Measurements from ENCODE around the gene DIAPH2. TPM values are rescaled to one million over a fixed set of nuclear protein-coding genes. Genes with fewer than 3 reads are reported as not detected.

Gene DIAPH2
- total and polyA plus RNA-seq, 2 donors (not counting 1 experiment from before 2014, with no cell fraction given), result 4.2 to 32.4 TPM

DNA sequence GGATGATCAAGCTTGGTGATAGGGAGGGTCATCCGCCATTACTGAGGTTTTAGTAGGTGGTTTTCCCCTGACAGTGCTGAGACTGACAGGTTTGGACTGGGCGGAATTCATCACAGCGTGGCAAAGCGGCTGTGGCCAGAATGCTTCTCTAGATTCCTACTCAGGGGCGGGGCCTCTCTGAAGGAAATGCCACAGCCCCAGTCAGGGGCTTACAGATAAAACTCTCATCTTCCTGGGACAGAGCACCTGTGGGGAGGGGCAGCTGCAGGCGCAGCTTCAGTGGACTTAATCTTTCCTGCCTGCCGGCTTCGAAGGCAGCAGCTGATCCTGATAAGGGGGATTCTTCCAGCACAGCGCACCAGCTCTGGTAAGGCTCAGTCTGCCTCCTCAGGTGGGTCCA, 515.8 kb downstream of the DIAPH2 start:
- ATAC-seq (ENCODE audit: low read depth) (no peak), DNase-seq (no peak)
- no peak overlapping the region for H3K4me3 ChIP-seq (ENCODE audit: control extremely low read depth in 1 of 5, extremely low read depth in 1 of 5, insufficient read depth in 1 of 5, low read depth in 2 of 5, low read length in 4 of 5)
- H4K20me1 ChIP-seq (ENCODE audit: control insufficient read depth, insufficient read depth, low read length, poor library complexity, severe bottlenecking), result no peaks in the 10 kb centered on the region
- Mint-ChIP-seq H3K4me3 (no peak overlapping the region), H3K4me1 (no peaks in the 10 kb centered on the region), H3K27ac (no peak overlapping the region), H3K9me3 (ENCODE audit: insufficient read depth) (no peaks in the 10 kb centered on the region), H3K27me3 (no peaks in the 10 kb centered on the region)
- H3K4me2 ChIP-seq (replicated peaks; ENCODE audit: low read depth, low read length, poor library complexity, severe bottlenecking), result no peak overlapping the region
- H3K36me3 ChIP-seq (replicated peaks in 1 of 2; ENCODE audit: control extremely low read depth in 1 of 2, control insufficient read depth in 1 of 2, extremely low read depth in 1 of 2, insufficient read depth in 2 of 2, low read length in 1 of 2), result no peaks in the 10 kb centered on the region
- intact Hi-C loops (cut with micrococcal nuclease), result no loop called here
- H3K27me3 ChIP-seq (replicated peaks in 1 of 4; ENCODE audit: control extremely low read depth in 1 of 4, control insufficient read depth in 3 of 4, insufficient read depth in 4 of 4, low read length in 3 of 4), result no peaks in the 10 kb centered on the region
- H2AFZ ChIP-seq (ENCODE audit: insufficient read depth, low read depth, low read length, poor library complexity, severe bottlenecking), result no peak overlapping the region
- no peaks in the 10 kb centered on the region for H3K4me1 ChIP-seq (ENCODE audit: control insufficient read depth in 2 of 2, insufficient read depth in 2 of 2, low read length in 2 of 2)
- TF ChIP-seq EZH2 (IDR thresholded peaks at IDR 0.05; ENCODE audit: borderline replicate concordance, insufficient read depth, low read depth, low read length, poor library complexity, severe bottlenecking), result no peak
- TF ChIP-seq, protein P1, sequence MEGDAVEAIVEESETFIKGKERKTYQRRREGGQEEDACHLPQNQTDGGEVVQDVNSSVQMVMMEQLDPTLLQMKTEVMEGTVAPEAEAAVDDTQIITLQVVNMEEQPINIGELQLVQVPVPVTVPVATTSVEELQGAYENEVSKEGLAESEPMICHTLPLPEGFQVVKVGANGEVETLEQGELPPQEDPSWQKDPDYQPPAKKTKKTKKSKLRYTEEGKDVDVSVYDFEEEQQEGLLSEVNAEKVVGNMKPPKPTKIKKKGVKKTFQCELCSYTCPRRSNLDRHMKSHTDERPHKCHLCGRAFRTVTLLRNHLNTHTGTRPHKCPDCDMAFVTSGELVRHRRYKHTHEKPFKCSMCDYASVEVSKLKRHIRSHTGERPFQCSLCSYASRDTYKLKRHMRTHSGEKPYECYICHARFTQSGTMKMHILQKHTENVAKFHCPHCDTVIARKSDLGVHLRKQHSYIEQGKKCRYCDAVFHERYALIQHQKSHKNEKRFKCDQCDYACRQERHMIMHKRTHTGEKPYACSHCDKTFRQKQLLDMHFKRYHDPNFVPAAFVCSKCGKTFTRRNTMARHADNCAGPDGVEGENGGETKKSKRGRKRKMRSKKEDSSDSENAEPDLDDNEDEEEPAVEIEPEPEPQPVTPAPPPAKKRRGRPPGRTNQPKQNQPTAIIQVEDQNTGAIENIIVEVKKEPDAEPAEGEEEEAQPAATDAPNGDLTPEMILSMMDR (IDR thresholded peaks at IDR 0.05), result no peak
- H3K79me2 ChIP-seq (ENCODE audit: control insufficient read depth, insufficient read depth, low read length), result no peaks in the 10 kb centered on the region
- no peaks in the 10 kb centered on the region for H3K9me3 ChIP-seq (ENCODE audit: control extremely low read depth in 1 of 3, control insufficient read depth in 2 of 3, insufficient read depth in 1 of 3, low read length in 2 of 3)
- ChIA-PET POLR2A (no interaction called here), CTCF (no interaction called here)
- no peak overlapping the region for H3K9ac ChIP-seq (ENCODE audit: low read length)
- no peak overlapping the region for H3K27ac ChIP-seq (ENCODE audit: low read length in 2 of 2)
- 100% methylated on average over 3 of the region's 9 CpGs for WGBS (ENCODE audit: insufficient coverage)

DNA sequence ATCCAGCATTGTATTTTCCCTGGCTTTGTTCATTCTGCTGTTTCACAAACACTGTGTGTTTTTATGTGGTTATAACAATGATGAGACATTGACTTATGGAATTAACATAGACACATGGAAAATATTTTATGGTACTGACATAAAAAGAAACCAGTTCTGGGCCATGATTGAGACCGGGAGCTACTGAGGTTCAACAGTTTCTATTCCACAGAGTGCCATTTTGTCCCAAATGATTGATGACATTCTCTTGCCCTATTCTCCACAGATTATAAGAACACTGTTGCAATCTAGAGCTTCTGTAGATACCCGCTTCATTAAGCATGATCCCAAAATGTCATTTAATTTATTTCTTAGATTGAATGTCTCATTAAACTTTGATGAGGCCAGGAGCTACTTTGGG, 525.9 kb downstream of the DIAPH2 start:
- WGBS (ENCODE audit: insufficient coverage), result no CpG with 5 or more reads among the region's 2 CpGs
- Histone ChIP-seq H3K27me3 (replicated peaks in 1 of 4; ENCODE audit: control extremely low read depth in 1 of 4, control insufficient read depth in 3 of 4, insufficient read depth in 4 of 4, low read length in 3 of 4) (no peaks in the 10 kb centered on the region), H3K36me3 (replicated peaks in 1 of 2; ENCODE audit: control extremely low read depth in 1 of 2, control insufficient read depth in 1 of 2, extremely low read depth in 1 of 2, insufficient read depth in 2 of 2, low read length in 1 of 2) (no peaks in the 10 kb centered on the region), H4K20me1 (ENCODE audit: control insufficient read depth, insufficient read depth, low read length, poor library complexity, severe bottlenecking) (no peaks in the 10 kb centered on the region), H3K4me2 (replicated peaks; ENCODE audit: low read depth, low read length, poor library complexity, severe bottlenecking) (no peak overlapping the region), H3K79me2 (ENCODE audit: control insufficient read depth, insufficient read depth, low read length) (no peaks in the 10 kb centered on the region), H3K4me1 (ENCODE audit: control insufficient read depth in 2 of 2, insufficient read depth in 2 of 2, low read length in 2 of 2) (no peaks in the 10 kb centered on the region), H2AFZ (ENCODE audit: insufficient read depth, low read depth, low read length, poor library complexity, severe bottlenecking) (no peak overlapping the region), H3K4me3 (ENCODE audit: control extremely low read depth in 1 of 5, extremely low read depth in 1 of 5, insufficient read depth in 1 of 5, low read depth in 2 of 5, low read length in 4 of 5) (no peak overlapping the region), H3K9me3 (ENCODE audit: control extremely low read depth in 1 of 3, control insufficient read depth in 2 of 3, insufficient read depth in 1 of 3, low read length in 2 of 3) (no peaks in the 10 kb centered on the region), H3K27ac (ENCODE audit: low read length in 2 of 2) (no peak overlapping the region), H3K9ac (ENCODE audit: low read length) (no peak overlapping the region)
- CTCF ChIA-PET, result no interaction called here
- ATAC-seq (ENCODE audit: low read depth) (no peak), DNase-seq (no peak)
- TF ChIP-seq EZH2 (IDR thresholded peaks at IDR 0.05; ENCODE audit: borderline replicate concordance, insufficient read depth, low read depth, low read length, poor library complexity, severe bottlenecking), result no peak
- TF ChIP-seq, protein P1 (IDR thresholded peaks at IDR 0.05), result no peak
- Mint-ChIP-seq H3K9me3 (ENCODE audit: insufficient read depth) (no peaks in the 10 kb centered on the region), H3K27ac (no peak overlapping the region), H3K4me1 (no peaks in the 10 kb centered on the region), H3K27me3 (no peaks in the 10 kb centered on the region), H3K4me3 (no peak overlapping the region)
- POLR2A ChIA-PET, result no interaction called here
- intact Hi-C loops (cut with micrococcal nuclease), result no loop called here

Measured in B cell (primary cell).